Activated naive CD4-positive, alpha-beta T cell treated with anti-CD3 and anti-CD28 coated beads for 36 hours (primary cell): ENCODE results near the gene HLA-A. TPM values are rescaled to one million over a fixed set of nuclear protein-coding genes. Genes with fewer than 3 reads are reported as not detected.

Experiments
- total RNA-seq, 2 experiments: library from RNA; stranded (reverse); gene quantifications; one replicate each; pipeline ENCODE4 v1.2.3, GENCODE V29; 2021

The HLA-A gene
- total RNA-seq, 2 experiments from 2014 or later = 1,509 to 1,515 TPM

Other genes starting within 250 kb of the HLA-A start
- gene HLA-F, start 219.1 kb upstream of the HLA-A start, total RNA-seq = 100 to 1,000 TPM; 282 to 310 TPM
- gene HLA-G, start 114.7 kb upstream of the HLA-A start, total RNA-seq = under 1 TPM in 1 of 2 experiments, not detected in 1; 0.22 TPM
- gene POLR1H, start 118.7 kb downstream of the HLA-A start, total RNA-seq = 10 to 100 TPM; 74.6 to 77.8 TPM
- 10 to 100 TPM; 42.8 to 46.6 TPM for gene PPP1R11, start 124.7 kb downstream of the HLA-A start, total RNA-seq
- gene RNF39, start 133.2 kb downstream of the HLA-A start, total RNA-seq = not detected
- gene TRIM31, start 170.6 kb downstream of the HLA-A start, total RNA-seq = under 1 TPM in 1 of 2 experiments, not detected in 1; 0.17 TPM
- not detected for gene TRIM40, start 193.6 kb downstream of the HLA-A start, total RNA-seq
- under 1 TPM; 0.19 to 0.25 TPM for gene TRIM10, start 218.7 kb downstream of the HLA-A start, total RNA-seq
- 1 to 10 TPM in 1 of 2 experiments, under 1 TPM in 1; 0.79 to 2.2 TPM for gene TRIM15, start 221.0 kb downstream of the HLA-A start, total RNA-seq